ENCODE measurements around the gene LPAR3.

LPAR3 gene

GRCh38 chr1:84859866-84860265, 33.1 kb downstream of the LPAR3 start:
- no peak for DNase-seq (ENCODE audit: low read depth in 2 of 2, low spot score in 1 of 2)

- DNase-seq (ENCODE audit: low read depth in 2 of 2, low spot score in 1 of 2): no peak
These were observed 35.1 kb downstream of the LPAR3 start for GRCh38 chr1:84857906-84858305.

- no peak for DNase-seq (ENCODE audit: low read depth in 2 of 2, low spot score in 1 of 2)
These were observed 36.2 kb downstream of the LPAR3 start for GRCh38 chr1:84856726-84857270.

GRCh38 chr1:84855691-84856630, 37.0 kb downstream of the LPAR3 start:
- no peak for DNase-seq (ENCODE audit: low read depth in 2 of 2, low spot score in 1 of 2)

- no peak for DNase-seq (ENCODE audit: low read depth in 2 of 2, low spot score in 1 of 2)
These were observed 37.8 kb downstream of the LPAR3 start for GRCh38 chr1:84855168-84855567.

GRCh38 chr1:84853741-84854721, 39.0 kb downstream of the LPAR3 start:
- DNase-seq (ENCODE audit: low read depth in 2 of 2, low spot score in 1 of 2): no peak

GRCh38 chr1:84851839-84852238, 41.2 kb downstream of the LPAR3 start:
- DNase-seq (ENCODE audit: low read depth in 2 of 2, low spot score in 1 of 2): no peak

GRCh38 chr1:84849357-84849975, 43.5 kb downstream of the LPAR3 start:
- no peak for DNase-seq (ENCODE audit: low read depth in 2 of 2, low spot score in 1 of 2)

- no peak for DNase-seq (ENCODE audit: low read depth in 2 of 2, low spot score in 1 of 2)
These were observed 45.5 kb downstream of the LPAR3 start for GRCh38 chr1:84847253-84848250.

GRCh38 chr1:84846387-84846786, 46.6 kb downstream of the LPAR3 start:
- DNase-seq (ENCODE audit: low read depth in 2 of 2, low spot score in 1 of 2): no peak

- DNase-seq (ENCODE audit: low read depth in 2 of 2, low spot score in 1 of 2): no peak
These were observed 47.6 kb downstream of the LPAR3 start for GRCh38 chr1:84845357-84845756.

- no peak for DNase-seq (ENCODE audit: low read depth in 2 of 2, low spot score in 1 of 2)
These were observed 48.9 kb downstream of the LPAR3 start for GRCh38 chr1:84844094-84844493.

GRCh38 chr1:84842748-84843231, 50.2 kb downstream of the LPAR3 start:
- DNase-seq (ENCODE audit: low read depth in 2 of 2, low spot score in 1 of 2): no peak

GRCh38 chr1:84841971-84842370, 51.0 kb downstream of the LPAR3 start:
- DNase-seq (ENCODE audit: low read depth in 2 of 2, low spot score in 1 of 2): no peak

- no peak for DNase-seq (ENCODE audit: low read depth in 2 of 2, low spot score in 1 of 2)
These were observed 52.7 kb downstream of the LPAR3 start for GRCh38 chr1:84840346-84840745.

GRCh38 chr1:84839544-84839943, 53.5 kb downstream of the LPAR3 start:
- no peak for DNase-seq (ENCODE audit: low read depth in 2 of 2, low spot score in 1 of 2)

GRCh38 chr1:84836145-84836544, 56.9 kb downstream of the LPAR3 start:
- DNase-seq (ENCODE audit: low read depth in 2 of 2, low spot score in 1 of 2): no peak

- no peak for DNase-seq (ENCODE audit: low read depth in 2 of 2, low spot score in 1 of 2)
These were observed 57.8 kb downstream of the LPAR3 start for GRCh38 chr1:84835169-84835568.

GRCh38 chr1:84834419-84835064, 58.5 kb downstream of the LPAR3 start:
- DNase-seq (ENCODE audit: low read depth in 2 of 2, low spot score in 1 of 2): no peak

All from stimulated activated CD8-positive, alpha-beta memory T cell treated with anti-CD3 and anti-CD28 coated beads, Interleukin-4, amount 100 ng/mL, for 1 hour (primary cell).